Skin epidermis (tissue), 12 donors: Measurements from ENCODE around the gene GNAI1.

Experiments
- H3K27ac ChIP-seq, 21 experiments: fragments of 200-600 bp; sonication (generic) in 11 of 21; one replicate each; pipeline ENCODE4 v1.5.0; 2020; ENCODE audit warnings: mild to moderate bottlenecking in 3 of 21, inconsistent platforms in 2 of 21, moderate library complexity in 2 of 21
- H3K4me3 ChIP-seq, 7 experiments: fragments of 200-600 bp; sonication (generic) in 2 of 7; one replicate each; pipeline ENCODE4 v1.5.0; 2020; ENCODE audit warnings: inconsistent platforms in 2 of 7, mild to moderate bottlenecking in 2 of 7, moderate library complexity in 1 of 7

The GNAI1 gene

GRCh38 chr7:80134536-80135308, at the start of gene GNAI1:
Gene GNAI1, plus strand, starts transcription at chr7:80134831. Its CDS starts 330 bp downstream, at chr7:80135161.
- peak within 1 kb of the TSS; percentile 54 to 92 (median 84) for H3K4me3 ChIP-seq
- H3K27ac ChIP-seq, result peak within 1 kb of the TSS; percentile 67 to 99 (median 94)

DNA sequence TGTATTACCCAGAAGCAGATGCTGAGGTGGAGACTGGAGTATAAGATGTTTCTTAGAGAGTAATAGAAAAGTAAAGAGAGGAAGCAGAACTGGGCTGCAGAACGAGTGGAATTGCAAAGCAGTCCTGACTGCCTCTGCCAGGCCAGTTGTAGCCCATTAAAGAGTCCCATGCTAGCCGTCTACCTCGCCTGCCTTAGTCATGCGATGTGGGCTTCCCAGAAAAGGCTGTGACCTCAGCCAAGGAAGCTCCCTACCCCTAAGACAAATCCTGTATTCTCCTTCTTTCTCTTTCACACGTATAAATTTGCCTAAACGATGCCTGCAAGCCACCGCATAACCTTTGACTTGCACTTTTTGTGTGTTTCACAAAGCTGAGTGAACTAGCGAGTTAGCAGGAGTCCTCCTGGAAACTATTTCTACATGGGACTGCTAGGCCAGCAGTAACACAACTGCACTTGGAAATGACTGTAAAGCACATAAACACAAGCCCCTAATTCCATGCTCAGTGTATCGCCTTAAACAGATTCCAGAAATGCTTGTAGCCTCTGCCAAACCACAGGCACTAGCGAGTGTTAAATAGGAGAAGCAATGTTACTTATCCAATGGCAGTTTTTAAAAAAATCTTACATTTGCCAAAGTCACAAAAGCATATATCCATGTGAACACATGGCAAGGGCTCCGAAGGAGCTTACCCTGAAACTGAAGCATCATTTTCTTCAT, 47.4 kb upstream of the GNAI1 start:
- Histone ChIP-seq H3K4me3 (no peak overlapping the region), H3K27ac (peak overlapping the region in 5 of 21 experiments; percentile 2 to 38 (median 13))

DNA sequence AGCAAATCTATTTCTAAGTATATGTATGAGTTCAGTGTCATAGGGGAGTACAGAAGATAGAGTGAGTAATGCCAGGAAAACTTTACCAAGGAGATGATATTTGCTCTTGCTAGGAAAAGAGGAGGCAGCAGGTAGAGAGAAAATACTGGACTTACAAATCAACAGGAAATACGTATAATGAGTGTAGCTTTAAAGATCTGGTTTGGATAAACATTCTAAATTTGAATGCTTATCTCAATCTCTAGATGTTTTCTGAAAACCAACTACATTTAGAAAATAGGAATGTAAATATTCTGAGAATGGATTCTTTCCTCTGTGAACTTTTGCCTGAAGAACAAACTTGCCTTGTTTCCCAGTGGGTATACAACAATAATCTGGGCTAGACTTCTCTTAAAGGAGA, 46.9 kb upstream of the GNAI1 start:
- peak overlapping the region in 7 of 21 experiments; percentile 2 to 38 (median 13) for H3K27ac ChIP-seq
- no peak overlapping the region for H3K4me3 ChIP-seq

DNA sequence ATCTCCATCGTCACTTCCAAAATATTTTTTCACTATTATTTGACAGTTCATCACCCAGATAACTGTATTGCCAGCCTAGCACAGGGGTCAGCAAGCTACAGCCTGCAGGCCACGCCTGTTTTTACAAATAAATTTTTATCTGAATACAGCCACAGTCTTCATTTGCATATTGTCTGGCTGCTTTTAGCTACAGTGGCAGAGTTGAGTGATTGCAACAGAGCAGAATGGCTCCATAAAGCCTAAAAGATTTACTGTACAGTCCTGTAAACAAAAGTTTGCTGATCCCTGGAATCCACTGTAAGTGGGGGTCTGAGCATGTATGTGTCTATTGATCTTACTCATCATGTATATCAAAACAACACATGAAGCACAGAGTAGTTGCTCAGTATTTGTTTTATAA, 45.9 kb upstream of the GNAI1 start:
- Histone ChIP-seq H3K27ac (peak overlapping the region in 4 of 21 experiments; percentile 7 to 47 (median 28)), H3K4me3 (no peak overlapping the region)

DNA sequence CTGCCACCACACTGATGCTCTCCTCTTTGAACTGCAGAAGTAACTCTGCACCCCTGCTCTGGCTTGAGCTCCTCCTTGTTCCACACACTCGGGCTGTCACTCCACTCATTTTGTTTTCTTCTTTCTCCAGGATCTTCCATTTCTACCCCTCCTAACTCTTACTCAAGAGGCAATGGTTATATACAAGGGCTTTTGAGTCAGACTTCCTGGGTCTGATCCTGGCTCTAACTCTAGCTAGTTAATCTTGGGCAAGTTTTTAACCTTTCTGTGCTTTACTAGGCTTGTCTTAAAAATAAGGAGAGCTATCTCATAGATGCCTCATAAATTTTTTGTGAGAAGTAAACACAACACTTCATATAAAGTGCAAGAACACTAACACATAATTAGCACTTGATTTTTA, 45.3 kb upstream of the GNAI1 start:
- H3K4me3 ChIP-seq, result no peak overlapping the region
- peak overlapping the region in 4 of 21 experiments; percentile 0 to 47 (median 24) for H3K27ac ChIP-seq

- no peak overlapping the region for H3K4me3 ChIP-seq
- H3K27ac ChIP-seq, result no peak overlapping the region
Measured at GRCh38 chr7:80093349-80093748, 41.3 kb upstream of the GNAI1 start.

GRCh38 chr7:80095545-80095944, 39.1 kb upstream of the GNAI1 start:
- Histone ChIP-seq H3K27ac (no peak overlapping the region), H3K4me3 (no peak overlapping the region)

GRCh38 chr7:80097756-80098155, 36.9 kb upstream of the GNAI1 start:
- Histone ChIP-seq H3K27ac (peak overlapping the region in 1 of 21 experiments; percentile 2), H3K4me3 (no peak overlapping the region)

DNA sequence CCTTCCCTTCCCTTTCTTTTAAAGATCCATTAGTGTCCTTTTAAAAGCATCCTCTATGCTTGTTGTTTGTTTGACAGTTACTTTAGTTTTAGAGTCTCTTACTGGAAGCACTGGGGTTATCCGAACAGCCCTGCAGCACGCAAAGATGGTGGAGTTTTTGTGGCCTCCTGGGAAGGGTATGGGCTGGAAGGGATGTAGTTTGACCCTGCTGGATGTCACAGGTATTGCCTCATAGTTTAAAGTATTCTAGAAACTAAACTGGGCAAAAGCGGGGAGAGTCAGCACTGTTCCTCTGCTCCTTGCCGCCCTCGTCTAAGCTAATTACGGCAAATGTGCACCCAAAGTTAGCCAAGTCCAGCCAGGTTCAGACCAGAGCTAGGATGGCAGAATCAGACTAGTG, 35.8 kb upstream of the GNAI1 start:
- Histone ChIP-seq H3K4me3 (no peak overlapping the region), H3K27ac (no peak overlapping the region)

- H3K4me3 ChIP-seq, result no peak overlapping the region
- no peak overlapping the region for H3K27ac ChIP-seq
Measured at GRCh38 chr7:80100254-80100653, 34.4 kb upstream of the GNAI1 start.

- H3K27ac ChIP-seq, result peak overlapping the region in 2 of 21 experiments; percentile 11 to 45
- no peak overlapping the region for H3K4me3 ChIP-seq
Measured at GRCh38 chr7:80105701-80106408, 28.8 kb upstream of the GNAI1 start.

DNA sequence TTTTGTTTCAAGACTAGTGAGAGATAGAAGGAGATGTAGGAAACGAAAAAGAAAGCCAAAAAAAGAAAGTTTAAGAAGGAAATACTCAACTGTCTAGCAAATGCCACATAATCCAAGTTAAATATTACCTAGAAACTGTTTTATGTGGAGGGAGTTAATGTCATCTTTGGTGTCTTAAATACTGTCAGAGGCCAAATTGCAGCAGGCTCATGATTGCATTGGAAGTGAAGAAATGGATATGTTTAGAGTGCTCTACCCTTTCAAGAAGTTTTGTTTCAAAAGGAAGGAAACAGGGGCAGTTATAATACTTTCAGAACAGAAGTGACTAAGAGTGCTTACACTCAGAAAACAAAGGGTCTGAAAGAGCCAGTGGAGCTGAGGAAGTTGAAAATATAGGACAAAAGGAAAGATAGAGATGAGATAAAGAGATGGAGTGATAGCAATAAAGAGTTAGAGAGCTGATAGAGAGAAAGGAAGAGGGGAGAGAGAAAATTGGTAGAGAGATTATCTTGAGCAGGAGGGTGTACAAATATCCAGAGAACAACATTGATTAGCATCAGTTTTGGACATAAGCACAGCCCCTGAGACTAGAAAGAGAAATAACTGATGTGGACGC, 28.0 kb upstream of the GNAI1 start:
- H3K4me3 ChIP-seq, result no peak overlapping the region
- peak overlapping the region in 1 of 21 experiments; percentile 21 for H3K27ac ChIP-seq

DNA sequence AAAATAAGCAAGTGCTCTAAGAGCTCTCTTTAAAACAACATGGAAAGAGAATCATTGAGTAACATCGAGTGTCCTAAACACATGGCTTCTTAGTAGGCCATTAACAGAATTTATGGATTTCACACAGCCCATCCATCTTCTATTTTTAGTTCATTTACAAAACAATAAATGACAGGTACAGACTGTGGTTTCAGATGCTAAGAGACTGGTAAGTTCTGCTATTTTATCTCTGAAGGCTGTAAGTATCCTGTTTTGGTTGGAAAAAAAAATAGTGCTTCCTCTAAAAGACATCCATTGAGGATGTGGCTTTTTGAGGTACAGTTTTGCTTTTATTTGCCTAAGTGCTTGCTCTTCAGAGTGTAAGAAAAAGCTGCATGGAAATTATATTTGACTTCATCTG, 27.4 kb upstream of the GNAI1 start:
- no peak overlapping the region for H3K27ac ChIP-seq
- H3K4me3 ChIP-seq, result no peak overlapping the region

GRCh38 chr7:80110376-80110775, 24.3 kb upstream of the GNAI1 start:
- H3K4me3 ChIP-seq, result no peak overlapping the region
- H3K27ac ChIP-seq, result no peak overlapping the region

DNA sequence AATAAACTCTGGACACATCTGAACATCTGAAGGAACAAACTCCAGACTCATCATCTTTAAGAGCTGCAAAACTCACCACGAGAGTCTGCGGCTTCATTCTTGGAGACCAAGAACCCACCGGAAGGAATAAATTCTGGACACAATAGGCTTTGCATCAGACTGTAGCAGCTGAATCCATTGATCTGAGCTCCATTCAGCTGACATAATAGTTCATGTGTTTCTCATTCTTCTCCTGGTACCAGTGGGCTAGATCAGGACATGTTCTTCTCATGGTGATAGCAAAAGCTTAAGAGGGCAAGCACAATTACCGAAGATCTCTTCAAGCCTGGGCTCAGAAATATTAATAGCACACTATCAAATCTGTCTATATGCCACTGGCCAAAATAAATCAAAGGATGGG, 20.5 kb upstream of the GNAI1 start:
- no peak overlapping the region for H3K4me3 ChIP-seq
- H3K27ac ChIP-seq, result no peak overlapping the region

DNA sequence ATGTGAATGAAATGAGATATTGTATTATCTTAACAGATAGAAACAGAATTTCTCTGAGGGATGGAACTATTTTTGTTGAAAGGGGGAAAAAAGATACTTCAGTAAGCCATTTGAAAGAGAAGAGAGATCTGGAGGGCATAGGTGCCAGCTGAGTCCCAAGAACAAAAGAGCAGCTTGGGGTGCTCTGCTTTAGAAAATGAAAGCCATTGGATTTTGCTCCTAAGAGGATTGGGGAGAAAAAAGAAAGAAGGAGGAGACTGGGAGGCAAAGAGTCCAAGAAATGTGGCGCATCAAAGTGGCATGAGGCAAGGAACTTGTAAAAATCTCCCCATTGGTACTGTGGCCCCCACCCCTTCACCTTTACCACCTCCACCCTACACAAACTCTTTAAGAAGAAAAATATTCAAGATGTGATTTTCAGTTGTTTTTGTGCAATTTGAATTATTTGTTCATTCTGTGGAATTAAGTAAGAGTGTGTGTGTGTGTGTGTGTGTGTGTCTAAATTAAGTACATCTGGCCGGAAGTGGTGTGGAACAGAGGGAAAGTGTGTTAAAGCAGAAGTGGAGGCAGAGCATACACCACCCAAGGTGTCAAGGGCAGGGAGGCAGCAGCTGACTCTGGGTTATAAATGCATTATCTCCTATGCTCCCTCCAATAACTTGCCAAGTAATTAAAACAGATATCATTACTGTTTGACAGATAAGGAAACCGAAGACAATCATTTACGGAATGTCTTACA, 9.9 kb upstream of the GNAI1 start:
- Histone ChIP-seq H3K4me3 (no peak overlapping the region), H3K27ac (no peak overlapping the region)

DNA sequence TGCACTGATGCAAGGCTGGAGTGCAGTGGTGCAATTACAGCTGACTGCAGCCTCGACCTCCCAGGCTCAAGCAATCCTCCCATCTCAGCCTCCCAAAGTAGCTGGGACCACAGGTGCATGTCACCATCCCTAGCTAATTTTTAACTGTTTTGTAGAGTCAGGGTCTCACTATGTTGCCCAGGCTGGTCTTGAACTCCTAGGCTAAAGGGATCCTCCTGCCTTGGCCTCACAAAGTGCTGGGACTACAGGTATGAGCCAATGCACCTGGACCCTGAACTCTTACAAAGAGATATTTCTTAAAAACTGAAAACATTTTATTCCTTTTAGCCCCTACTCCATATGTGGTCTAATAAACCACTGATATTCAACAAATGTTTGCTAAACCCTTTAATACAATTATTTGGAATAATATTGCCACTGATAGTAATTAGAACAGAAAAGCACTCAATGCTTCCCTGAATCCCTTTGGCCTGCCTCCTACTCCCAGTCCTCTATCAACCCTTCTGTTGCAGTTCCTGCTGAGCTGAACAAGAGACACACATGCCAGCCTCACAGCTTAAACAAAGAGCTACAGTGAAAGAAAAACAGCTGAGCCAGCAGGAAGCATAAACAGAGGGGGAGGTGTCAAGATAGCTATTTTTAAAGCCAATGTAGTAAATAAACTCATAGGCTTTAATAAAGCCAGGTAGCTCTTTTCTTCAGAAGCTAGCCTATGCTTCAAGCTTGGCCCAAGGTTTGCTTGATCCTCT, 7.0 kb upstream of the GNAI1 start:
- Histone ChIP-seq H3K27ac (no peak overlapping the region), H3K4me3 (no peak overlapping the region)

DNA sequence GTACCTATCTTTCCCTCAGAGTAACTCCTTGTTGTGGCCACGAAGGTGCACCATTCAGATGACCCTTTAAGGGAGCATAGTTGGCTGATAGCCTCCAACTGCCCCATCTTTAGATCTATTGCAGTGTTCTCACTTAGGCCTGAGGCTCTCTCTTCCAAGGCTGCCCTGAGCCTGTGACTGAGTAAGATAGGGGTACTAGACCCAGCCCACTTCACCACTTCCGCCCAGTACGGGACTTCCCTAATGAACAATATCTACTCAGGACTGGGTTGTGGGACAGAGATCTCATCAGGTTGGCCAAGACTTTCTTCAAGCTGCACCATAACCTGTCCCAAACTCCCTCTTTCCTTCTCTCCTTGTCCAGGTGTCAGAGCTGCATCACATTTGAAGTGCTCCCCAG, 5.7 kb upstream of the GNAI1 start:
- Histone ChIP-seq H3K4me3 (no peak overlapping the region), H3K27ac (no peak overlapping the region)

- Histone ChIP-seq H3K4me3 (no peak overlapping the region), H3K27ac (no peak overlapping the region)
Measured at GRCh38 chr7:80129785-80130184, 4.8 kb upstream of the GNAI1 start.
